NCI-H2196 treated with DMSO at 0.1 percent for 48 hours (cell line): Measurements from ENCODE around the gene RGS7BP.

Source experiments
- DNase-seq: peaks from one replicate; lab custom pipeline; 2025; ENCODE audit not compliant: unreplicated experiment; lab: John Stamatoyannopoulos, UW

Gene RGS7BP

DNA sequence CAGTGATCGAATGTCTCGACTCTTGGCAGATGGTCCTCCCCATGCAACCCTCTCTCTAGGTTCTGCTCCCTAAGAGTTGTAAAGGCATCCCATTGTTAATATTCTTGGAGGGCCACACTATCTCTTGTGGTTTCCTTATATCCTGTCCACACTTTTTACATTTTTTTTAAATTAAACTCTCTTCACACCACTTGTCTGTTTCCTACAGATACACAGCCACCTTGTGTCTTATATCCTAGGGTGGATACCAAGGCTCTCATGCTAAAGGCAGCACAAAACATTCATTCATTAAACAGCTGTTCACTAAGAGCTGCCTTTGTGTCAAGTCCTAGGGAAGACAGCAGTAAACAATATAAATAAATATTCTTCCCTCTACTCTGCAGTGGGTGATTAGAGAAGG lies 124.0 kb downstream of the RGS7BP start:
- no peak for DNase-seq

DNA sequence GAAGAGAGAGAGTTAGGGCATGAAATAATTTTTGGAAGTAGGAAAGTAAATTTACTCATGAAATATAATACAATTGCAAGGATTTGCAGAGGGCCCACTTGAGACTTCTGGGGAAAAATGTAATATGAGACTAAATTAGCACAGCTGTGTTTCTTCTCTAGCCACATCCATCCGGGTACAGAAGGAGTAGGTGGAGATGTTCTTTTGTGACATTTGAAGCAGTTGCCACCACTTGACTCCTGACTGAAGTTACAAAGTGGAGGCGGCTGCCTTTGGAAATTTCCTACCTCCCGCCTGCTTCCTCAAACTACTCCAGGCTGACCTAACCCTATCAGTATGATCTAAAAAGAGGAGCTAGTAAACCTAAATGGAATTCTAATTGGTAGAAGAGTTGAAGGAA lies 126.4 kb downstream of the RGS7BP start:
- peak; percentile 12 for DNase-seq

DNA sequence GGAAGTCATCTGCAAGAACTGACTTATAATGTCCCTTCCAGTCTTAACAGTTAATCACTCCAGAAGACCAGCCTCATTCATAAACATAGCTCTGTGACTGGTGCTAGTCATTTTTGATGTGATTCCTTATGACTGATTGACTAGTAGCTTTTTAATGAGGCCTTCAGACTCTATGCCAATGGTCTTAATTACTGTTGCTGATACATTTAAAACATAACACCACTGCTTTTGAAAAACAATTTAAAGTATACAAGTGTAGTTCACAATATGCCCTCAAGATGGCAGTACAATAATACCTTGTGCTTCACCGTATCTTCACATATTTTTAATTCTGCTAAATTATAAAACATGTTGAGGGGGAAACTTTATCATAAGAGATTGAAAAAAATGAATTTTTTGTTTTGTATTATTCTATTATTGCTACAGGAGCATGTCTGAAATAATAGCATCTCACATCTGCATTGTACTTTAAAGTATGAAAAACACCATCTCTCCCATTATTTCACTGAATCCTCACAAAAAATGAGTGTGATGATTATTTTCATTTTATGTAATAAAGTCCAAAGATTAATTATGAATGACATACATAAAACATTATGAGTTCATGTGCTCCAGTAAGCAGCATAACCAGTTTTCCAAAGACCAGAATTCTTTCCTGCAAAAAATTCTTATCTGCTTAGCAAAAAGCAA lies 129.3 kb downstream of the RGS7BP start:
- DNase-seq: no peak

DNA sequence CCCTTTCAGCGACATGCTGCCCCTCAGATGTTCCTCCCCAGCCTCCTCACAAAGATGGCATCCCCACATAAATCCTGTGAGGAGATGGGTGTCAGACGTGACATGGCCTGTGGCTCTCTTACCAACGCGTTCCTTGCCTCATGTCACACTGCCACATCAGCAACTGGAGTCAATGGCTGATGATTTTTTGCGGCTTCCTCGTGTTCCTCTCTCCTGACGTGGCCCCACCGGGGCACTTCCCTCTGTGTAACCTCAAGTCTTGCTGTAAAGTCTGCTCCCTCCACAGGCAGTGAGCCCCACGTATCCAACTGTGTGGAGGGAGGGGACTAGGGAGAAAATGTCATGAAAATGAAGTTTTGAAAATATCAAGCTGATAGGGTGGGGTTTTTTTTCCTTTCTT lies 131.3 kb downstream of the RGS7BP start:
- DNase-seq: no peak

DNA sequence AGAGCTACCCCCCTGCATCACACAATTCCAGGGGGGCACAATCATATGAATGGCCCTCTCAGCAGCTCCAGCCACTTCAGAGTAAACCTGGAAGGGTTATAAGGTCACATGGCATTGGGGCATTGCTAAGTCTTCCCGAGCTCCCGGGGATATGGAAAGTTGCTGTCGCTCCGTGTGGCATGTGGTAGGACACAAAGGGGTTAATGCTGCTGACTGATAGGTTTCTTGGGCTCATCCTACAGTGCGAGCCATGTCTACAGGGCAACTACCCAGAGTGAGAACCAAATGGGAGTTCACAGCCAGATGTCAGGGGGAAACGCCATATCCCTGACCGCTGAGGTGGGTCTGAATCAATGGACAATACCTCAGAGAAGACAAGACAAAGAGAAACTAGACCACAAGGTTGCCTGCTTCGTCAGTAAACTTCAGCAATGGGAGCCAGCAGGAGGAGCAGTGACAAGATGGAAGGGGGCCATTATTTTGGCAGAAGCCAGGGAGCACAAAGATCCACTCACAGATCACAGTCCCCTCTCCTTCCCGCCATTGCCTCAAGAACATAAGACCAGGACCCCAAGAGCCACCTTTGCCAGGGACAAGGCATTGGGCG lies 132.1 kb downstream of the RGS7BP start:
- DNase-seq: no peak

DNA sequence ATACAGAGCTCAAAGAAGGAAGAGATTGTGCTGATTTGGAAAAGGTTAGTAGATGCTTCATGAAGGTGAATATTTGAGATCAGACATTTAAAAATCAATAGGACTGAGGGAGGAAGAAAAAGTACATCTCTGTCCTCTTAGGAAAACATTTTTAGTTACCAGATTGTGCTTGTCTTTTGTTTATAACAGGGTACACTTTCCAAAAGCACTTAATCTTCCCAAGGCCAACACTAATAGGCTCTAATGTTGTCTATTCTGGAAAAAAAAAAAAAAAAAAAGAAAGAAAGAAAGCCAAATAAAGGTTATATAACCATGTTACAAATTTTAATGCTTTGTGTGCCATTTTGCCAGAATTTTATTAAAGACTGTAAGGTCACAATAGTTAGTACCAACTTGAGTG lies 139.0 kb downstream of the RGS7BP start:
- DNase-seq: no peak

DNA sequence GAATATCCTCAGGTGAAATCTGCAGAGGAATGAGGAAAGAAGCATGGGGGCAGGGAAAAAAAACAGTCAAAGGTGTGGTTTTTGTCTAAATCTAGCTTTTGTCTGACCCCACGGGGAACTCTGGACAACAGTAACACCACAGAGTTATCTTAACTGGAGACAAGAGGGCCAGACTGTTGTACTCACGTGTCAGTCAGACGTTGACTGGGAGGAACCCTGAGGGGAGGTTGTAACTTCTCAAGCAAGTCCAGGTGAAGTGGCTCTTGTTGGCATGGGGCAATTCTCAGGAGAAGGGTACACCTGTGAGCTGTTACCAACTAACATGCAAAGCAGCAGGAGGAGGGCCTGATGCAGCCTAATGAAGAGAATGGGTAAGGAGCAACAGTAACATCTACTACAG lies 140.4 kb downstream of the RGS7BP start:
- no peak for DNase-seq

DNA sequence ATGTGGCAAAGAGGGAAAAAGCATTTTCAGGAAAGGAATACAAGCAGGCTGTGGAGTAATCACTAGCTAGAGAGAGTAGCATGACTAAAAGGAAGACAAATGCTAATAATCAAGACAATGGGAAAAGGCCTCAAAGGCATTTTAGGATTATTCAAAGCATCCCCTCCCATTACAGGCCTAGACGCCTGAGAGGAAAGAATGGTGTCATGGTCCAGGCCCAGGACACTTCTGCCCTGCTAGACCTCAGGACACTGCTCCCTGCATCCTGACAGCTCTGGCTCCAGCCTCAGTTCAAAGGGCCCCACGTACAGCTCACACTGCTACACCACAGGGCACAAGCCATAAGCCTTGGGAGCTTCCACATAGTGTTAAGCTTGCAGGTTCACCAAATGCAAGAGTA lies 143.7 kb downstream of the RGS7BP start:
- DNase-seq: no peak

DNA sequence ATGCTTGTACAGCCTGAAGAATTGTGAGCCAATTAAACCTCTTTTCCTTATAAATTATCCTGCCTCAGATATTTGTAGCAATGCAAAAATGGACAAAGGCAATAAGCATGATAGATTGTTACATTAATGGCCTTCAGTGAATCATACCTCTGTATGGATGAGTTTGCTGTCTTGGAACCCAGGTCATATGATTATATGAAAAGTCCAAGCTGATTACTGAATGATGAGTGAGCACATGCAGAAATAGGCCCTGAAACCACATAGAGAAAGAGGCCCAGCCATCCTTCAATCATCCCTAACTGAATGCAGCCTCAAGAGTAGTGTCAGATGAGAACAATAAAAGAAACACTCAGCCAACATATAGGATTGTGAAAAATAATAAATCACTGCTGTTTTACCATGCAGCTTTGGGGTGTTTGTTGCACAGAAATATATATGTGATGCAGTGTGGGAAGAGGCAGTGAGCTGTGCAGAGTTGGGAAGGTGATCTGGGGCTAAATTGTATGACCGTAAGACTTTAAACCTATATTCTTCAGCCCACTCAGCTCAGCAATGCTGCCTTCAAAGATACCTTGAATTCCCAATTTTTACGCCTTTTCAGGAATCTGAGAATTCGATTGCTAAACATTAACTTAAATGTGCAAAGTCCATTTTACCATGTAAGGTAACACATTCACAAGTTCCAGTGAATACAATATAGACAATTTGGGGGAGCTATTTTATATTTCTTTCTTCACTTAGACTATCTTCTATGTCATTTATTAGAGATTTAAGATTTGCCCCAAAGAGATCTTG lies 148.1 kb downstream of the RGS7BP start:
- DNase-seq: no peak

DNA sequence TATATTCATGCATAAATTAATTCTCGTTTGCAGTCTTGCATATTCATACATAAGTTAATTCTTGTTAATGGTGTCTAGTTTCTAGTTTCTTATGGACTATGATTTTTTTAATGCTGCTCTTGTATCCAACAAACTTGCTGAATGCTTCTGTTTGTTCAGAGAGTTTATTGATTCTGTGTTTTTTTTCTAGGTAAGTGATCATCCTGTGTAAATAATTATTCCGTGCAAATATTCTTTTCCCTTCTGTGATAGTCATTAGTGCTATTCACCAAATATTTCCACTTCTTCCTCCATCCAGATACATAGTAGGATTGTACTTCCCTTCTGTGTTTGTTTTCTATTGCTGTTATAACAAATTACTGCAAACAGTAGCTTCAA lies 148.7 kb downstream of the RGS7BP start:
- DNase-seq: no peak

DNA sequence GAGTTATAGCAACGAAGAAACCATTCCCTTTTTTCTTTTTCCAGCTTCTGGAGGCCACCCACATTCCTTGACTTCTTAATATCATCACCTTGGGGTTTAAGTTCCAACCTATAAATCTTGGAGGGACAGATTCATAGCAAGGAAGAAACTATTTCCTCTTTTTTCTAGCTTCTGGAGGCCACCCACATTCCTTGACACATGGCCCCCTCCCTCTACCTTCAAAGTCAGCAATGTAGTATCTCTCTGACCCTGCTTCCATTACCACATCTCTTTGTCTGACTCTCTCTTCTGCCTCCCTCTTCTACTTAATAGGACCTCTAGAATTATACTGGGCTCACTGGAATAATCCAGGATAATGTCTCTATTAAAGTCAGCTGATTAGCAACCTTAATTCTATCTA lies 149.8 kb downstream of the RGS7BP start:
- no peak for DNase-seq

DNA sequence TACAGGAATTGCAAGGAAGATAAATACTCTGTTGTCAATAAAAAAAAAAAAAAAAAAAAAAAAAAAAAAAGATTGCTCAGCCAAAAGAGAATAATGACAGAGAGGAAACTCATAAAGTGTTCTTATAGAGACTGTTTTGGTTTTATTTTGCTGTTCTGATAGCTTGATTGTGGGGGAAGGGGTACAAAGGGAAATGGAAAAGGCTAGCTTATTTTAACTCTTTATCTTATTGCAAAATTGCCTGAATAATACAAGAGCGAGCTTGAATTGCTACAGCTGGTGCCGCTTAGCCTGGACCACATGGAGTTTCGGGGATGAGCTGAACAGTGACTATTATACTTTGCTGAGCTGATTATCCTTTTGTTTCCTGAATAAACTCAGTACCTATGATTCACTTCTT lies 153.5 kb downstream of the RGS7BP start:
- no peak for DNase-seq
